Occipital lobe (tissue), 2 donors: Measurements from ENCODE around the gene METTL9. TPM values are rescaled to one million over a fixed set of nuclear protein-coding genes. Genes with fewer than 3 reads are reported as not detected.
"Not testable (repeated sequence)": the region's sequence is repeated elsewhere in the genome, so short reads cannot be mapped to it uniquely, and the experiment has no call there.

Source experiments
- DNase-seq: peaks from one replicate; lab custom pipeline; 2025; lab: John Stamatoyannopoulos, UW
- total RNA-seq: library from RNA; depleted of rRNA; stranded (reverse); fragments of >200 nt; gene quantifications from one replicate; pipeline ENCODE4 v1.2.3, GENCODE V29; 2014

The METTL9 gene
- total RNA-seq, 1 donor from 2014 or later, result 215 TPM

DNA sequence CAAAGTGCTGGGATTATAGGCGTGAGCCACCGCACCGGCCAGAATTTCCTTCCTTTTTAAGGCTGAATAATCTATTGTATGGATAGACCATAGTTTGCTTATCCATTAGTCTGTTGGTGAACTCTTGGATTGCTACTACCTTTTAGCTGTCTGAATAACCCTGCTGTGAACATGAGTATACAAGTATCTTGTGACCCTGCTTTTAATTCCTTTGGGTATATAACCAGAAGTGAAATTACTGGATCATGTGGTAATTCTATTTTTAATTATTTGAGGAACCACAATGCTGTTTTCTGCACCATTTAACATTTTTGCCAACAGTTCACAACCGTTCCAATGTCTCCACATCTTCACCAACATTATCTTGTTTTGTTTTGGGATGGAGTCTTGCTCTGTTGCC lies 59.7 kb downstream of the METTL9 start:
- no peak for DNase-seq

DNA sequence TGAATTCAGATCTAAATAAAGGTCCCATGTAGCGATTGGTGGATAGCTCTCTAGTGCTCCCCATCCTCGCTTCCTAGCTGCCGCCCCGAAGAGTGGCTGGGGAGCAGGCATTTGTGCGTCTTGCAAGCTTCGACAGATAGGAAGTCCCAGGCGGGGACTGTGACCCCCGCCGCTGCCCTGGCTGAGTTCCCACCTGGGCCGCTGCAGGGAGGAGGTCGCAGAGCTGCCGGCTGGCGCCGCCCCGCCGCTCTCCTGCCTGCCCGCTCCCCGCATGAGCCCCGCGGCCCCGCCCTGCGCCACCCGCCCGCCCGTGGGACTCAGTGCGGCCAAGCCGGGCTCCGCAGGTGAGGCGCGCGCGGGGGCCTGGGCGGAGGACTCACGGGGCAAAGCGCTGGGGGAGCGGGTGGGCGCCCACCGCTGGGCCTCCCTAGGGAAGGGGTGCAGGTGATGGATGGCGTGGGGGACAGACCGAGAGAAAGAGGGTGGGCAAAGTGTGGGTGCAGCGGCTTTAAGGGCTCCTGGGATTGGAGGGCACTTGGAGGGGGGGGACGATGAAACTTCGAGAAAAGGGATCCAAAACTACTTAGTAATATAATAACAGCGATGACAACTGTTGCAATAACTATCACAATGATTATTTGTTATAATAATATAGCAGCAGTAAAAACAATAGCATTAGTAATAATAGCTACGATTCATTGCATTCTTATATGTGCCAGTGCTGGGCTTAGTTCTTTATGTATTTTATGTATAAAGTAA lies 64.7 kb downstream of the METTL9 start, which contains the start of gene OTOA:
Gene OTOA, plus strand, starts transcription at position 80 of the 759 bp plus-strand sequence. CDS start 14,547 bp downstream, outside the sequence.
- DNase-seq, result no peak

DNA sequence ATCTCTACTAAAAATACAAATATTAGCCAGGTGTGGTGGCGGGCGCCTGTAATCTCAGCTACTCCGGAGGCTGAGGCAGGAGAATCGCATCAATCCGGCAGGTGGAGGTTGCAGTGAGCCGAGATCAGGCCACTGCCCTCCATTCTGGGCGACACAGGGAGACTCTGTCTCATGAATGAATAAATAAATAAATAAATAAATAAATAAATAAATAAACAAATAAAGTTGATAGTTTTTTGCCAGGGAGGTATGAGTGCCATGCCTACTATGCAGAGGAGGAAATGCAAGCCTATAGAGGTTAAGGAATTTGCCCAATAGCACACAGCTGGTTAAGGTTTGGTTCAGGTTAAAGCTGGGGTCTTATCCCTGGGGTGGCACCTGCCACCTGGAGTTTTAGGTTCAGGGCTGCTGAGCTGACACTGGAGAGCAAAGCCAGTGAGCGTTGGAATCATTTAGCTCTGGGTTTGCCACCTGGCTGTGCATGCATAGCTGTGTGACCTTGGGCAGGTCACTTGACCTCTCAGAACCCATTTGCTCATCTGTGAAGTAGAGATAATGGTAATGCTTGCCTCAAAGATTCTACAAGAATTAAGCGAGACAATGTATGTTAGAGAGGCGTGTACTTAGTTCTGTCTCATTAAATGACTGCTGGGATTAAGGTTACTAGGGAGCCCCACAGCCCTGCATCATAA lies 65.6 kb downstream of the METTL9 start:
- no peak for DNase-seq

DNA sequence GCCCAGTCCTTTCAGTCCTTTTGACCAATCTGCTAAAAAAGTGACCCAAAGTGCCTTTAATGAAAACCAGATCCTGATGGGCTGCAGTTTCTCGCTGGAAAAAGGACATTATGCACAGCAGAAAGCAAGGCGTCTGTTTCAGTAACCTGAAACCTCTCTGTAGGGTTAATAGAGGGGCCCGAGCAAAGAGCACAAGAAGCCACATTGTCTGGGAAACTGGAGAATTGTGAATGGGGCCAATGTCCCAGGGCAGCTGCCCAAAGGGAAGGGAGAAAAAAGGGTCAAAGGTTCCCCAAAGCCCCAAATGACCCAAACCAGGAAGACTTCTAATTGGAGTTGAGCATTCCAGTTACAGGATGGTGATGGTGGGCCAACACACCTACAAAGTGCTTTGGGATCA lies 67.4 kb downstream of the METTL9 start:
- no peak for DNase-seq

DNA sequence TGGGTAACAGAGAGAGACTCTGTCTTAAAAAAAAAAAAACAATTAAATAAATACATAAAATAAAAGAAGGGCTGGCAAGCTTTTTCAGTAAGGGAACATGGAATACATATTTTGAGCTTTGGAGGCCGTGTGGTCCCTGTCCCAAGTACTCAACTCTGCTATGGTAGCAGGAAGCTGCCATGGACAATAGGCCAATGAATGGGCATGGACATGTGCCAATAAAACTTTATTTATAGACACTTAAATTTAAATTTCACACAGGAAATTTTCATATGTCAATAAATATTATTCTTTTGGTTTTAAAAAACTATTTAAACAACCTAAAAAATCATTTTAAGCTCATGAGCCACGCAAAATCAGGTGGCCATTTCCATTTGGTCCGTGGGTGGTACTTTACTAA lies 68.2 kb downstream of the METTL9 start:
- no peak for DNase-seq

DNA sequence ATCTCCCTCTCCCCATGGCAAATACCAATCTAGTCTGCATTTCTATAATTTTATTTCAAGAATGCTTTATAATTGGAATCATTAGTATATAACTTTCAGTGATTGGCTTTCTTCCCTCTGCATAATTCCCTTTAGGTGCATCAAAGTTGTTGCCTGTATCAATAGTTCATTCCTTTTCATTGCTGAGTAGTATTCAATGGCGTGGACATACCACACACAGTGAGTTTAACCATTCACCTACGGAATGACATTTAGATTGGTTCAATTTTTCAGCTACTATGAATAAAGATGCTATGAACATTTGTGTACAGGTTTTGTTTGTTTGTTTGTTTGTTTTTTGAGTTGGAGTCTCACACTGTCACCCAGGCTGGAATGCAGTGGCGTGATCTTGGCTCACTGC lies 74.1 kb downstream of the METTL9 start:
- no peak for DNase-seq

DNA sequence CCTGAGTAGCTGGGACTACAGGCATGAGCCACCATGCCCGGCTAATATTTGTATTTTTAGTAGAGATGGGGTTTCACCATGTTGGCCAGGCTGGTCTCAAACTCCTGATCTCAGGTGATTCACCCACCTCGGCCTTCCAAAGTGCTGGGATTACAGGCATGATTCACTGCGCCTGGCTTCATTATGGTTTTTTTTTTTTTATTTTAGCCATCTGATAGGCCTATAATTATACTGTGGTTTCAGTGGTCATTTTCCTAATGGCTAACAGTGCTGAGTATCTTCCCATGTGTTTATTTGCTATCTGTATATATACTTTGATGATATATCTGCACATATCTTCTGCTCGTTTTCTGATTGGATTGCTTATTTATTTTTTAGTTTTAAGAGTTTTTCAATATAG lies 75.1 kb downstream of the METTL9 start:
- not testable (repeated sequence) for DNase-seq

DNA sequence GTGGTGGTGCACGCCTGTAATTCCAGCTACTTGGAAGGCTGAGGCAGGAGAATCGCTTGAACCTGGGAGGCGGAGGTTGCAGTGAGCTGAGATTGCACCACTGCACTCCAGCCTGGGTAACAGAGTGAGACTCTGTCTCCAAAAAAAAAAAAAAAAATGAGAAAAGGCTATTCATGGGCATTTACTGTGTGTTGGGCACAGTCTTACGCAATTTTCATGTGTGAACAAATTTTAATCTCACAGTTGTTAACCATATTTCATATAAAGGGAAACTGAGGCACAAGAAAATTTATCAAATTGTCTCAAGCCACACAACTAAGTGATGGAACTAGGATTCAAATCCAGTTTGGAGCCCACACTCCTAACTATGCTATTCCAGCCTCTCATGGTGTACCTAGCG lies 81.3 kb downstream of the METTL9 start:
- DNase-seq, result not testable (repeated sequence)

DNA sequence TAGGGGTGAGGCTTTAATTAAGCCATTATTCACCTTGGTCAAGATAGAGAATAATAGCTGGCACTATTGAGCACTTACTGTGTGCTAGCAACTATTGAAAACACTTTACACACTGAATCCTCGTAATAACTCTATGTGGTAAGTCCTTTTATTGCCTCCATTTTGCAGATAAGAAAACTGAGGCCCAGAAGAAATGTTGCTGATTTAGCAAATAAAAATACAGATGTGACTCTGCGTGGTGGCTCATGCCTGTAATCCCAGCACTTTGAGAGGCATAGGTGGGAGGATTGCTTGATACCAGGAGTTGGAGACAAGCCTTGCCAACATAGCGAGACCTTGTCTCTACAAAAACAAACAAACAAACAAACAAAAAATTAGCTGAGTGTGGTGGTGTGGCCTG lies 83.8 kb downstream of the METTL9 start:
- no peak for DNase-seq

DNA sequence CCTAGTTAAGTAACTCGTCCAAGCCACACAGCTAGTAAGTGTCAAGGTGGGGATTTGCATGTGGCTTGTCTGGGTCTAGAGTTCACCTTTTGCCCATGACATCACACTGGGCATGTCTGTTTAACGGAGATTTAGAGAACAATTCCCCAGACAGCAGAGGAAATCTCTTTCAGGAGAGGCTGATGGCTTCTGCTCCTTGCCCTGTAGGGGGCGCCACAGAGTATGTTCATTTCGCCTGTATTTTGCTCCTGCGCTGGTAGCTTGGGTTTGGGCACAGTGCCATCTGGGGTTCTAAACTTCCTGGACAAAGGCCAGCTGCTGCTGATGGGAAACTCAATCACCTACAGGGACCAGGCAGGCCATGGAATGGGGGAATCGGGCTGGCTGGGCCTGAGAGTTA lies 84.8 kb downstream of the METTL9 start:
- DNase-seq, result no peak

DNA sequence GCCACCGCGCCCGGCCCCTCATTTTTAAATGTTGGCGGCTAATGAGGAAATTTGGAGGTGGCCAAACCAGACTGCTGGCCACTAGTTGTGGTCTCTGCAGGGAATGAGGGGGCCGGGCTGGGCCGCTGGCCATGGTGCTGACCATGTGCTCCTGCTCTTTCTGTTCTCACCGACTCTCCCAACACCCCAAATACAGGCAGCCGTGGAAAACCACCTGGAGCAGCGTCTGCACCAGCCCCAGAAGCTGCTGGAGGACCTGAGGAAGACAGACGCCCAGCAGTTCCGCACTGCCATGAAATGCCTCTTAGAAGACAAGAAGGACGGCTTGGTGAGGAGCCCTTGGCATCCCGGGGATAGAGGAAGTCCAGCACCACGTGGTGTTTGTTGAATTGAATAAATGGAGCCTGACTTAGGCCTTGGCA lies 85.7 kb downstream of the METTL9 start:
- no peak for DNase-seq

DNA sequence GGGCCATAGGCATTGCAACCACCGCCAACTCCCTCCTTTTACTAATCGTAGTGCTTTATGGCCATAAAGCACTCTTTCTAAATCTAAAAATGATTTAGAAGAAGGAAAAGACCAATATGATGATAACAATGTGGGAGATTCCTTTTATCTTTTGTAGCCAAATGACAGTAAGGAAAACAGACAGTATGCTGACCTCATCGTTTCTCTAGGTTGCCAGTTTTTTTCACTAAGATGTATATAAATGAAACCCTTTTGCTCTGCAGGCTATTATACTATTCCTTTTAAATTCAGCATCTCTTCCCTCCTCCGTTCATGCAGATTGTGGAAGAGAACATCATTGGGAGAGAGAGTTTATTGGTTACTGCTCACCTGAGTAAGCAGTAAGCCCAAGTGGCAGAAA lies 89.7 kb downstream of the METTL9 start:
- no peak for DNase-seq

DNA sequence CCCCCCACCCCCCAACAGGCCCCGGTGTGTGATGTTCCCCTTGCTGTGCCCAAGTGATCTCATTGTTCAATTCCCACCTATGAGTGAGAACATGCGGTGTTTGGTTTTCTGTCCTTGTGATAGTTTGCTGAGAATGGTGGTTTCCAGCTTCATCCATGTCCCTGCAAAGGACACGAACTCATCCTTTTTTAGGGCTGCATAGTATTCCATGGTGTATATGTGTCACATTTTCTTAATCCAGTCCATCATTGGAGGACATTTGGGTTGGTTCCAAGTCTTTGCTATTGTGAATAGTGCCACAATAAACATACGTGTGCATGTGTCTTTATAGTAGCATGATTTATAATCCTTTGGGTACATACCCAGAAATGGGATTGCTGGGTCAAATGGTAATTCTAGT lies 91.6 kb downstream of the METTL9 start:
- not testable (repeated sequence) for DNase-seq

DNA sequence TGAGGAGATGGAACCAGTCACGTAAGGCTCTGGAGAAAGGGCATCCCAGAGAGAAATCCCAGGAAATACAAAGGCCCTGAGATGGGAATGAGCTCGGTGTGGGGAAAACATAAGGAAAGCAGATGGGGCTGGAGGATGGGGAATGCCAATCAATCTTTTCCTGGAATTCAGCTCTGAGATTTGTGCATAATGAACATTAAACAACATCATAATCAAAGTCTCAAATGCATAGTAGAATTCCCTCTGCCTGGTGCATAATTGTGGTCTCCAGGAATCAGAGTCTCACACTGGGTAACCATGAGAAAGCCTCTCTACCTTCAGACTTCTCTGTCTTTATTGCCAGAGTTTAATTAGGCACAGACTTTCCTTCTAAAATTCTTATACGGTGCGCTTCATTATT lies 95.2 kb downstream of the METTL9 start:
- no peak for DNase-seq

DNA sequence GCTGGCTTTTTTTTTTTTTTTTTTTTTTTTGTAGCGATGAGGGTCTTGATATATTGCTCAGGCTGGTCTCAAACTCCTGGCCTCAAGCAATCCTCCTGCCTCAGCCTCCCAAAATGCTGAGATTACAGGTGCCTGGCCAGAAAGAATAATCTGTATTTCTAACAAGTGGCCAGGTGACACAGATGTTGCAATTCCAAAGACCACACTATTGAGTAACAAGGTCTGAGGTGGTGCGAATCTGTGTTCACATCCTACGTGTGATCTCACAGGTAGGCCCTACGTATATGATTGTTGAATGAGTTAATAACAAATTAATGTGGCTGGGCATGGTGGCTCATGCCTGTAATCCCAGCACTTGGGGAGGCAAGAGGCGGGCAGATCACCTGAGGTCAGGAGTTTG lies 97.7 kb downstream of the METTL9 start:
- DNase-seq, result no peak

DNA sequence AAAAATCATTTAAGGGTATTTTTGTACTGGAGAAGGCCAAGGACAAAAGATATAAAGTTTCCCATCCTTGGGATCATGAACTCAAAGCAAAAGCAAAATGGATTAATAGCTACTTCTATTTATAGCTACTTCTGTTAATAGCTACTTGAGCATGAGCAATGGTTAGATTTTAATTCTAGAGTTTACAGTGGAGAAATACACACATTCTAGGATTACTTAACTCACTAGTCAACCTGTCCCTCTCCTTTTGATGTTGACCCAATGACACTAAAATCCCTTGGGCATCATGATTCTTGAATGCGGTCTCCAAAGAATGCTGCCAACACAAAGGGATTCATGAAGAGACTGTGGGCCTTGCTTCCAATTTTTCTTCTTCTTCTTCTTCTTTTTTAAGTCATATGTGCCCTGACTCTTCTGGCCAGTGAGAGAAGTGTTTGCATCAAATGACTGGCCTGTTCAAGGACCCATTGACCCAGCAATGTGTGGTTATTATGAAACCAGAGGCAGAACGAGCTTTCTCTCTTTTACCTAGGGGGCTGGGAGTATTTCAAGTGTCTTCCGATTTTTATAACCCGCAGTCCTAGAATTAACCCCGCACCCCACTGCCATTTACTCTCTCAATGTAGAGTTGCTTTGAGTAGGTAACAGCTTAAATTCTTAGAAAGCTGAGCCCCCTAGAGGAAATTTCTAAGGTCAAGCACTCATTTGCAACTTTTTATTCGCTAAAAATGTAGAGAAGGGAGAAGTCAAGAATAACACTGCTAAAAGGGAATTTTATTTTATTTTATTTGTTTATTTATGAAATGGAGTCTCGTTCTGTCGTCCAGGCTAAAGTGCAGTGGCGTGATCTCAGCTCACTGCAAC lies 99.0 kb downstream of the METTL9 start:
- no peak for DNase-seq

DNA sequence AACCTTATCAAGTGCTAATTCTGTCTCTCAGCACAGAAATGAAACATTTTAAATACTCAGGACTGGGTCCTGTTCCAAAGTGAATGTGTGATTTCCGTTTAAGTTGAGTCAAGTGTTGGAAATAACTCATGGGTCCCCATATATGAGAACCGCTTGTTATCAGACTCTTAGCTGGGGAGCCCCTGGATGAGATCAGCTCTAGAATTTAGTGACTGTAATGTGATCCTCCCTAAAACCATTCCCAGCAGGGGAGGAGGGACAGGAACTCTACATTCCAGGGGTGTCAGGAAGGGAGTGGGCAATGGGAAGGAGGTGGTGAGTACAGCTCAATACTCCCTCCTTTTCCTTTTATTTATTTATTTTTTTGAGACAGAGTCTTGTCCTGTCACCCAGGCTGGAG lies 101.9 kb downstream of the METTL9 start:
- DNase-seq, result no peak

DNA sequence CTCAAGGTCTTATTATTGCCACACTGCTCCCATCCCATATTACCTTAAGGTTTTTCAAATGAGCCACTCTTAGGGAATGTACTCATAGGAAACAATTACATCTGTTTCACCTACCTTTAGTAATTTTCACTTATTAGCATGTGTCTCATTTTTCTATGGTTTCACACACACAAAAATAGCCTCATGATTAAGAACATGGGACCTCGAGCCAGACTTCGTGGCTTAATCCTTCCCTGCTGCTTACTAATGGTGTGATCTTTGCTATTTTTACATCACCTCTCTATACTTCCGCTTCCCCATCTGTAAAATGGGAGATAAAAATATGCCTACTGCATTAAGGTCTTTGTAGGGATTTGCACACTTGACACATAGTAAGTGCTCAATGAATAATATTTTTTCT lies 102.9 kb downstream of the METTL9 start:
- no peak for DNase-seq

DNA sequence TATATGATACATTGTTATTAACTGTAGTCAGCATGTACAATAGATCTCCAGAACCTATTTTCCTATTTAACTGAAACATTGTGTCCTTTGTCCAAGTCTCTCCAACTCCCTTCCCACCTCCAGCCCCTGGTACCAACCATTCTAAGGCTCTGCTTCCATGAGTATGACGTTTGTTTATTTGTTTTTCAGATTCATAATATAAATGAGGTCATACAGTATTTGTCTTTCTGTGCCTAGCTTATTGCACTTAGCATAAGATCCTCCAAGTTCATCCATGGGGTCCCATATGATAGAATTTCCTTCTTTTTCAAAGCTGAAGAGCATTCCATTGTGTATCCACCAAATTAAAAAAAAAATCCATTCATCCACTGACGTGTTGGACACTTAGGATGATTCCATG lies 103.8 kb downstream of the METTL9 start:
- no peak for DNase-seq

DNA sequence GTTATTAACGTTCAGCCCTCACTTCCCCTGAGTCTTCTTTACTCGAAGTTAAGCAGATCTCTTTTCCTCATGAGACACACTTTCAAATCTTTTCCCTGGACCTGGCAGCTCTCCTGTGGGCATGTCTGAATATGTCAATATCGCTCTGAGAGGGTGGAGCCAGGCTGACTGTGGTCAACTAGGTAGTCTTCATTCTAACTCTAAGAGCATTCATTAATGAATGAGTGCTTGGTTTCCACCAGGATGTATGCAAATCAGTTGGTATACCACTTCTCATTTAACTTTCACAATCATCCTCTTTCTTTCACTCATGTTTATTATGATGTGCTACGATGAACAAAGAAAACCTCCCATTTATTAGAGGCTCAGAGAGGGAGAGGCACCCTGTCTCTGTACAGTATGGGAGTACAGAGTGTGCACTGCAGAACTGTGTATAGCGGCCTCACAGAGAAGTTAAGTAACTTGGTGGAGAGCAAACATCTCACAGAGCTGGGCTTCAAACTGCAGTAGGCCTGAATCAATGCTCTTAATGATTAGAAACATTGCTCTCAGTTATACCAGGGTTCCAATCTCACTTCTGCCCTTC lies 104.3 kb downstream of the METTL9 start:
- no peak for DNase-seq

DNA sequence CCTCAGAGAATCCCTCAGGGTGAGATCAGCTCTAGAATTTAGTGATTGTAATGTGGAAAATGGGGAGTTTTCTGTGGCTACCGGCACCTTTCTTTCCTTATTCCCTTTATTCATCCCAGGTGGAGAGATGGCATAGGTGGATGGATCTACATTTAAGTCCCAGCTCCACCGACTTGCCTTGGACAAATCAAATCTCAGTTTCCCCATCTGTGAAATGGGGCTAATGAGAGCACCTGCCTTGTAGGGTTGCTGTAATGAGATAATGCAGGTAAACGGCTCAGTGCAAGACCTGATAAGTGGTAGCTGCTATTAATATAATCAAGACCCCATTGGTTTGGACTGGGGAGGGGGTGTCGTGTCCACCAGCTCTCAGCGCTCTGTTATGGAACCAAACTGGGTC lies 104.9 kb downstream of the METTL9 start:
- DNase-seq, result no peak

DNA sequence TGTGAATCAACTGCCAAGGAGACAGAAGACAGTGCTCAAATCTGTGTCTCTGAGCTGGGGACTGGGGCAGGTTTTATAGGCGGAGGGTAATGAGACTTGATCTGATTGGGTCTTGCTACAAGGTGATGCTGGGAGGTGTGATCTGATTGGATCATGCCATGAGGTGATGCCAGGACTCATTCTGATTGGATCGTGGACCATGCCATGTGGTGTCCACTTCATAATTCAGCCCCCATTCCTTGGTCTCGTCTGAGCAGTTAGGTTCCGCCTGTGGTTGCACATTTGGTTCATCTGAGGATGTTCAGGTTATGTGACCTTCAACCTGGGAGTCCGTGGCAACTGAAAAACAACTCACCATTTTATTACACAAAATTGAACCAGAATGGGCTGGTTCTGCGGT lies 105.4 kb downstream of the METTL9 start:
- no peak for DNase-seq
